ENCODE results near the gene JARID2. TPM values are rescaled to one million over a fixed set of nuclear protein-coding genes. Genes with fewer than 3 reads are reported as not detected.

The JARID2 gene
- total and polyA plus RNA-seq, 2 of the 13 experiments (the other 11 are each of a cell fraction or from before 2014, with no cell fraction given): 7.5 to 10.3 TPM

DNA sequence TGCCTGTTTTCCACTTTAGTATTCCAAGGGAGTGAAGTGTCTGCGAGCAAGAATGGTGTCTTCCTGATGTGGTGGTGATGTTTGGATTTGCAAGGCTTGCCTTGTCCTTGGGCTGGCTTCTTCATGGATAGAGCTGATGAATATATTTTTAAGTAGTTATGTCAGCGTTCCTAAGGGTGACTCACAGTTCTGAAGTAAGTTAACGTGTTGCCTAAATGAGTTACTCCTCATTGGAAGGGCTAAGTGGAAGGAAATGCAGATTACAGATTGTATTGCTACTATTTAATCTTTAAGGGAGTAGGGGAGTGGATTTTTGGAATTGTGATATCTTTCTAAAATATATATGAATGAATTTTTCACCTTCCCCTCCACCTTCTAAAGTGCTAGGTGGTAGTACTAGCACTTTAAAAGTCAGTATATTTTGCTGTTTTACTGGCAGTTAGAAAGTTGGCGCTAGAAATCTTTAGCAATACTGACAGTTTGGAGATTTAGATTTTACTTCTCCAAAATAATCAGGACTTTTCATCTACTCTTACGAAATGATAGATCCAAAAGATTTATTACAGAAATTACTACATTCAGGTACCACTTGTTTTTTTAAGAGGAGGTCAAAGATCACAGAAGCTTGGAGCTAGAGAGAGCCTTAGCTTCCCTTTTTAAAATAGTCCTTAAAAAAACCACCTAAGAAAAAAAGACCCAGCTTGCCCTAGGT lies 197.4 kb downstream of the JARID2 start:
- Histone ChIP-seq H2AFZ (ENCODE audit: low read length) (no peak overlapping the region), H3K9ac (ENCODE audit: insufficient read depth, low read depth, low read length) (no peak overlapping the region), H3K27me3 (ENCODE audit: control insufficient read depth in 1 of 2, insufficient read depth in 2 of 2, low read length in 2 of 2) (no peaks in the 10 kb centered on the region), H3K4me3 (replicated peaks in 1 of 3; ENCODE audit: insufficient read depth in 1 of 3, low read depth in 2 of 3, low read length in 3 of 3) (no peak overlapping the region), H3K9me3 (ENCODE audit: low read length) (no peaks in the 10 kb centered on the region), H3K4me2 (ENCODE audit: low read depth, low read length) (no peak overlapping the region), H3K4me1 (ENCODE audit: insufficient read depth, low read length) (peaks cover 15% of the 10 kb centered on the region), H4K20me1 (ENCODE audit: insufficient read depth, low read length) (no peaks in the 10 kb centered on the region), H3K36me3 (replicated peaks in 1 of 2; ENCODE audit: control insufficient read depth in 1 of 2, insufficient read depth in 2 of 2, low read length in 2 of 2) (no peaks in the 10 kb centered on the region), H3K27ac (ENCODE audit: extremely low read length, insufficient read depth, low read length) (no peak overlapping the region), H3K79me2 (ENCODE audit: insufficient read depth, low read length) (peaks cover 13% of the 10 kb centered on the region)
- DNase-seq (ENCODE audit: low spot score) (no peak), FAIRE-seq (no peak), ATAC-seq (no peak)
- CTCF ChIA-PET (ENCODE audit: low intra/inter-chr PET ratio, low total read pairs): no interaction called here
- in situ Hi-C loops (cut with HindIII; ENCODE audit: extremely low pct_ligation_motif_present, low pct_unique_long_range_greater_than_20kb) (no loop called here), intact Hi-C loops (cut with micrococcal nuclease; ENCODE audit: unreplicated experiment) (loop anchor here (5.0 kb wide), 2 partner anchors 51 to 196 kb away; partner anchors contain the start of gene JARID2)
- BruUV-seq (replicated peaks): no TSS peak
- WGBS (ENCODE audit: low lambda C conversion rate): 92% methylated on average over 5 of the region's 5 CpGs
- POLR2A ChIA-PET: no interaction called here
- TF ChIP-seq, protein P1, sequence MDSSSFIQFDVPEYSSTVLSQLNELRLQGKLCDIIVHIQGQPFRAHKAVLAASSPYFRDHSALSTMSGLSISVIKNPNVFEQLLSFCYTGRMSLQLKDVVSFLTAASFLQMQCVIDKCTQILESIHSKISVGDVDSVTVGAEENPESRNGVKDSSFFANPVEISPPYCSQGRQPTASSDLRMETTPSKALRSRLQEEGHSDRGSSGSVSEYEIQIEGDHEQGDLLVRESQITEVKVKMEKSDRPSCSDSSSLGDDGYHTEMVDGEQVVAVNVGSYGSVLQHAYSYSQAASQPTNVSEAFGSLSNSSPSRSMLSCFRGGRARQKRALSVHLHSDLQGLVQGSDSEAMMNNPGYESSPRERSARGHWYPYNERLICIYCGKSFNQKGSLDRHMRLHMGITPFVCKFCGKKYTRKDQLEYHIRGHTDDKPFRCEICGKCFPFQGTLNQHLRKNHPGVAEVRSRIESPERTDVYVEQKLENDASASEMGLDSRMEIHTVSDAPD (CRISPR knock-in tag; IDR thresholded peaks at IDR 0.05): no peak
- TF ChIP-seq HNRNPLL (IDR thresholded peaks at IDR 0.05; ENCODE audit: low read depth, low read length, poor library complexity, severe bottlenecking) (no peak), ZNF383 (CRISPR knock-in tag; IDR thresholded peaks at IDR 0.05; ENCODE audit: borderline replicate concordance) (no peak), RAD51 (IDR thresholded peaks at IDR 0.05; ENCODE audit: borderline replicate concordance) (no peak)

DNA sequence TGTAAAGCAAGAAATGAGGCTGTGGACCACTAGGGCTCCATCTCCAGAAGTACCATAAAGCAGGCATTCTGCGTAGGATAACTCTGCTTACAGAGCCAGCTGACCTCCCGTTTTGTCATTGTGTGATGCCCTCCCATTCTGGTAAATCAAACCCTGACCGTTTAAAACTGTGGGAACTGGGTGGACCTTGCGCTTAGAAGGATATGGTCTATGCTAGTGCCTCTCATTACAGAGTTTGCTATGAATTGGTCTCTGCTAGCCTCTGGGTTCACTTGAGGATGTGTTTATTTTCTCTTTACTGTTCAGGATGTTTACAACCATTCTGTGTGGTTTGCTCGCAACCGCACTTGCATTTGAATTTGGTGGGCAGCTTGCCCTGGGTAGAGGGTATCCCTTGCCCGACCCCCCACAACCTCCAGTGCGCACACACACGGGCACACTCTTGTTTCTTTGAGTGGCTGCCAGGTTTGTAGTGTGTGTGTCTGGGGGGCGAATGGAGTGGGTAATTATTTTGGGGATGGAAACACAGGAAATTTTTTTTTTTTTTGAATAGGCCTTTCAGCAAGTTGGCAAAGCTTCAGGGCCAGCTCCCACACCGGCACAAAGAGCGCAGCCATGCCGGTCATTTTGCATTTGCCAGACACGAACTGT lies 198.3 kb downstream of the JARID2 start:
- no peak for TF ChIP-seq ZNF570 (CRISPR knock-in tag; IDR thresholded peaks at IDR 0.05; ENCODE audit: borderline replicate concordance)
- TF ChIP-seq MED8 (CRISPR knock-in tag; IDR thresholded peaks at IDR 0.05; ENCODE audit: insufficient replicate concordance): no peak
- TF ChIP-seq ZNF776 (CRISPR knock-in tag; IDR thresholded peaks at IDR 0.05): no peak
- Histone ChIP-seq H3K27ac (ENCODE audit: extremely low read length, insufficient read depth, low read length) (no peak overlapping the region), H3K9ac (ENCODE audit: insufficient read depth, low read depth, low read length) (no peak overlapping the region), H3K4me3 (replicated peaks in 1 of 3; ENCODE audit: insufficient read depth in 1 of 3, low read depth in 2 of 3, low read length in 3 of 3) (no peak overlapping the region), H3K9me3 (ENCODE audit: low read length) (no peaks in the 10 kb centered on the region), H4K20me1 (ENCODE audit: insufficient read depth, low read length) (no peaks in the 10 kb centered on the region), H3K36me3 (replicated peaks in 1 of 2; ENCODE audit: control insufficient read depth in 1 of 2, insufficient read depth in 2 of 2, low read length in 2 of 2) (no peaks in the 10 kb centered on the region), H3K4me2 (ENCODE audit: low read depth, low read length) (no peak overlapping the region), H3K27me3 (ENCODE audit: control insufficient read depth in 1 of 2, insufficient read depth in 2 of 2, low read length in 2 of 2) (no peaks in the 10 kb centered on the region), H2AFZ (ENCODE audit: low read length) (no peak overlapping the region), H3K79me2 (ENCODE audit: insufficient read depth, low read length) (peaks cover 13% of the 10 kb centered on the region), H3K4me1 (ENCODE audit: insufficient read depth, low read length) (peaks cover 15% of the 10 kb centered on the region)
- 92% methylated on average over 14 of the region's 14 CpGs for WGBS (ENCODE audit: low lambda C conversion rate)
- ChIA-PET POLR2A (no interaction called here), CTCF (ENCODE audit: low intra/inter-chr PET ratio, low total read pairs) (no interaction called here)
- intact Hi-C loops (cut with micrococcal nuclease; ENCODE audit: unreplicated experiment) (loop anchor here (5.0 kb wide), 2 partner anchors 52 to 197 kb away; partner anchors contain the start of gene JARID2), in situ Hi-C loops (cut with HindIII; ENCODE audit: extremely low pct_ligation_motif_present, low pct_unique_long_range_greater_than_20kb) (no loop called here)
- FAIRE-seq (no peak), DNase-seq (ENCODE audit: low spot score) (no peak), ATAC-seq (no peak)
- BruUV-seq (replicated peaks): no TSS peak

Measured in HepG2 (cell line).